ENCODE data around the gene ZNF273.

Gene ZNF273

GRCh38 chr7:64875258-64875657, 27.8 kb upstream of the ZNF273 start:
- no peak for TF ChIP-seq ZC3H10 (CRISPR knock-in tag; IDR thresholded peaks at IDR 0.05)
- TF ChIP-seq ZFP30 (CRISPR knock-in tag; IDR thresholded peaks at IDR 0.05): no peak
- no peak for TF ChIP-seq ESRRG (CRISPR knock-in tag; IDR thresholded peaks at IDR 0.05)
- no peak for TF ChIP-seq TSHZ2 (CRISPR knock-in tag; IDR thresholded peaks at IDR 0.05)
- TF ChIP-seq OSR1 (CRISPR knock-in tag; IDR thresholded peaks at IDR 0.05): no peak
- TF ChIP-seq TCF4 (CRISPR knock-in tag; IDR thresholded peaks at IDR 0.05; ENCODE audit: borderline replicate concordance): no peak
- TF ChIP-seq BACH2 (CRISPR knock-in tag; IDR thresholded peaks at IDR 0.05; ENCODE audit: borderline replicate concordance): no peak
- TF ChIP-seq ZNF565 (CRISPR knock-in tag; conservative IDR thresholded peaks at IDR 0.05; ENCODE audit: low read depth): no peak
- TF ChIP-seq, protein P1, sequence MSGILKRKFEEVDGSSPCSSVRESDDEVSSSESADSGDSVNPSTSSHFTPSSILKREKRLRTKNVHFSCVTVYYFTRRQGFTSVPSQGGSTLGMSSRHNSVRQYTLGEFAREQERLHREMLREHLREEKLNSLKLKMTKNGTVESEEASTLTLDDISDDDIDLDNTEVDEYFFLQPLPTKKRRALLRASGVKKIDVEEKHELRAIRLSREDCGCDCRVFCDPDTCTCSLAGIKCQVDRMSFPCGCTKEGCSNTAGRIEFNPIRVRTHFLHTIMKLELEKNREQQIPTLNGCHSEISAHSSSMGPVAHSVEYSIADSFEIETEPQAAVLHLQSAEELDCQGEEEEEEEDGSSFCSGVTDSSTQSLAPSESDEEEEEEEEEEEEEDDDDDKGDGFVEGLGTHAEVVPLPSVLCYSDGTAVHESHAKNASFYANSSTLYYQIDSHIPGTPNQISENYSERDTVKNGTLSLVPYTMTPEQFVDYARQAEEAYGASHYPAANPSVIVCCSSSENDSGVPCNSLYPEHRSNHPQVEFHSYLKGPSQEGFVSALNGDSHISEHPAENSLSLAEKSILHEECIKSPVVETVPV (CRISPR knock-in tag; IDR thresholded peaks at IDR 0.05): no peak
- TF ChIP-seq GLIS3 (CRISPR knock-in tag; IDR thresholded peaks at IDR 0.05): no peak
- TF ChIP-seq SNAI2 (CRISPR knock-in tag; IDR thresholded peaks at IDR 0.05): no peak
- no peak for TF ChIP-seq CREB5 (CRISPR knock-in tag; IDR thresholded peaks at IDR 0.05; ENCODE audit: low read depth)
- no peak for TF ChIP-seq POU6F1 (CRISPR knock-in tag; IDR thresholded peaks at IDR 0.05; ENCODE audit: borderline replicate concordance, low read depth)
- TF ChIP-seq ZFP3 (CRISPR knock-in tag; IDR thresholded peaks at IDR 0.05): no peak
- TF ChIP-seq RARB (CRISPR knock-in tag; IDR thresholded peaks at IDR 0.05): no peak
- TF ChIP-seq PATZ1 (CRISPR knock-in tag; IDR thresholded peaks at IDR 0.05; ENCODE audit: borderline replicate concordance): no peak
- no peak for TF ChIP-seq PPARA (CRISPR knock-in tag; IDR thresholded peaks at IDR 0.05; ENCODE audit: borderline replicate concordance)
- TF ChIP-seq TOX (CRISPR knock-in tag; IDR thresholded peaks at IDR 0.05; ENCODE audit: borderline replicate concordance): no peak
- no peak for TF ChIP-seq ARNTL (CRISPR knock-in tag; IDR thresholded peaks at IDR 0.05; ENCODE audit: borderline replicate concordance, low read depth)
- ATAC-seq: no peak

GRCh38 chr7:64875658-64876406, 27.2 kb upstream of the ZNF273 start:
- no peak for TF ChIP-seq TCF4 (CRISPR knock-in tag; IDR thresholded peaks at IDR 0.05; ENCODE audit: borderline replicate concordance)
- no peak for TF ChIP-seq ZNF565 (CRISPR knock-in tag; conservative IDR thresholded peaks at IDR 0.05; ENCODE audit: low read depth)
- TF ChIP-seq, protein P1 (CRISPR knock-in tag; IDR thresholded peaks at IDR 0.05): no peak
- TF ChIP-seq RARB (CRISPR knock-in tag; IDR thresholded peaks at IDR 0.05): no peak
- TF ChIP-seq ZFP3 (CRISPR knock-in tag; IDR thresholded peaks at IDR 0.05): no peak
- no peak for TF ChIP-seq SNAI2 (CRISPR knock-in tag; IDR thresholded peaks at IDR 0.05)
- TF ChIP-seq CSDC2 (CRISPR knock-in tag; IDR thresholded peaks at IDR 0.05): no peak
- TF ChIP-seq PPARA (CRISPR knock-in tag; IDR thresholded peaks at IDR 0.05; ENCODE audit: borderline replicate concordance): no peak
- TF ChIP-seq OSR1 (CRISPR knock-in tag; IDR thresholded peaks at IDR 0.05): no peak
- no peak for TF ChIP-seq TOX (CRISPR knock-in tag; IDR thresholded peaks at IDR 0.05; ENCODE audit: borderline replicate concordance)
- TF ChIP-seq ZNF70 (CRISPR knock-in tag; IDR thresholded peaks at IDR 0.05): no peak
- no peak for ATAC-seq

Measured in SK-N-SH treated with all-trans-retinoic acid at 6 μM for 48 hours (cell line).